Measurements from ENCODE around the gene TTLL11.
A peak's percentile ranks its signal among the peaks of the same experiment; 100 is the strongest.

The TTLL11 gene

GRCh38 chr9:121949766-121950165 lies 143.3 kb downstream of the TTLL11 start (continued):
- TF ChIP-seq, protein P1, sequence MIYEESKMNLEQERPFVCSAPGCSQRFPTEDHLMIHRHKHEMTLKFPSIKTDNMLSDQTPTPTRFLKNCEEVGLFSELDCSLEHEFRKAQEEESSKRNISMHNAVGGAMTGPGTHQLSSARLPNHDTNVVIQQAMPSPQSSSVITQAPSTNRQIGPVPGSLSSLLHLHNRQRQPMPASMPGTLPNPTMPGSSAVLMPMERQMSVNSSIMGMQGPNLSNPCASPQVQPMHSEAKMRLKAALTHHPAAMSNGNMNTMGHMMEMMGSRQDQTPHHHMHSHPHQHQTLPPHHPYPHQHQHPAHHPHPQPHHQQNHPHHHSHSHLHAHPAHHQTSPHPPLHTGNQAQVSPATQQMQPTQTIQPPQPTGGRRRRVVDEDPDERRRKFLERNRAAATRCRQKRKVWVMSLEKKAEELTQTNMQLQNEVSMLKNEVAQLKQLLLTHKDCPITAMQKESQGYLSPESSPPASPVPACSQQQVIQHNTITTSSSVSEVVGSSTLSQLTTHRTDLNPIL (CRISPR knock-in tag; IDR thresholded peaks at IDR 0.05; ENCODE audit: low read depth), result no peak
- TF ChIP-seq RARB (CRISPR knock-in tag; IDR thresholded peaks at IDR 0.05) (no peak), TOX (CRISPR knock-in tag; IDR thresholded peaks at IDR 0.05; ENCODE audit: borderline replicate concordance) (no peak), ZNF565 (CRISPR knock-in tag; conservative IDR thresholded peaks at IDR 0.05; ENCODE audit: low read depth) (no peak), PPARA (CRISPR knock-in tag; IDR thresholded peaks at IDR 0.05; ENCODE audit: borderline replicate concordance) (no peak), ZFP30 (CRISPR knock-in tag; IDR thresholded peaks at IDR 0.05) (no peak), GLIS3 (CRISPR knock-in tag; IDR thresholded peaks at IDR 0.05) (no peak)

GRCh38 chr9:121949364-121949763 lies 143.7 kb downstream of the TTLL11 start:
- ATAC-seq, result no peak
- TF ChIP-seq ZNF70 (CRISPR knock-in tag; IDR thresholded peaks at IDR 0.05), result no peak
- no peak for TF ChIP-seq OSR1 (CRISPR knock-in tag; IDR thresholded peaks at IDR 0.05)
- no peak for TF ChIP-seq BACH2 (CRISPR knock-in tag; IDR thresholded peaks at IDR 0.05; ENCODE audit: borderline replicate concordance)
- no peak for TF ChIP-seq ZC3H10 (CRISPR knock-in tag; IDR thresholded peaks at IDR 0.05)
- TF ChIP-seq ZNF8 (CRISPR knock-in tag; IDR thresholded peaks at IDR 0.05), result no peak
- no peak for TF ChIP-seq ISL1 (CRISPR knock-in tag; IDR thresholded peaks at IDR 0.05)
- TF ChIP-seq ARNTL (CRISPR knock-in tag; IDR thresholded peaks at IDR 0.05; ENCODE audit: borderline replicate concordance, low read depth), result no peak
- TF ChIP-seq TOX (CRISPR knock-in tag; IDR thresholded peaks at IDR 0.05; ENCODE audit: borderline replicate concordance), result no peak
- no peak for TF ChIP-seq ZNF565 (CRISPR knock-in tag; conservative IDR thresholded peaks at IDR 0.05; ENCODE audit: low read depth)
- TF ChIP-seq CSDC2 (CRISPR knock-in tag; IDR thresholded peaks at IDR 0.05), result no peak
- no peak for TF ChIP-seq ZFP30 (CRISPR knock-in tag; IDR thresholded peaks at IDR 0.05)
- no peak for TF ChIP-seq RARB (CRISPR knock-in tag; IDR thresholded peaks at IDR 0.05)
- TF ChIP-seq ESRRG (CRISPR knock-in tag; IDR thresholded peaks at IDR 0.05), result no peak
- TF ChIP-seq, protein P2, sequence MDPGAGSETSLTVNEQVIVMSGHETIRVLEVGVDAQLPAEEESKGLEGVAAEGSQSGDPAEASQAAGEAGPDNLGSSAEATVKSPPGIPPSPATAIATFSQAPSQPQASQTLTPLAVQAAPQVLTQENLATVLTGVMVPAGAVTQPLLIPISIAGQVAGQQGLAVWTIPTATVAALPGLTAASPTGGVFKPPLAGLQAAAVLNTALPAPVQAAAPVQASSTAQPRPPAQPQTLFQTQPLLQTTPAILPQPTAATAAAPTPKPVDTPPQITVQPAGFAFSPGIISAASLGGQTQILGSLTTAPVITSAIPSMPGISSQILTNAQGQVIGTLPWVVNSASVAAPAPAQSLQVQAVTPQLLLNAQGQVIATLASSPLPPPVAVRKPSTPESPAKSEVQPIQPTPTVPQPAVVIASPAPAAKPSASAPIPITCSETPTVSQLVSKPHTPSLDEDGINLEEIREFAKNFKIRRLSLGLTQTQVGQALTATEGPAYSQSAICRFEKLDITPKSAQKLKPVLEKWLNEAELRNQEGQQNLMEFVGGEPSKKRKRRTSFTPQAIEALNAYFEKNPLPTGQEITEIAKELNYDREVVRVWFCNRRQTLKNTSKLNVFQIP (CRISPR knock-in tag; IDR thresholded peaks at IDR 0.05; ENCODE audit: borderline replicate concordance, low read depth), result no peak
- no peak for TF ChIP-seq ZFP3 (CRISPR knock-in tag; IDR thresholded peaks at IDR 0.05)
- TF ChIP-seq SNAI2 (CRISPR knock-in tag; IDR thresholded peaks at IDR 0.05), result no peak

DNA sequence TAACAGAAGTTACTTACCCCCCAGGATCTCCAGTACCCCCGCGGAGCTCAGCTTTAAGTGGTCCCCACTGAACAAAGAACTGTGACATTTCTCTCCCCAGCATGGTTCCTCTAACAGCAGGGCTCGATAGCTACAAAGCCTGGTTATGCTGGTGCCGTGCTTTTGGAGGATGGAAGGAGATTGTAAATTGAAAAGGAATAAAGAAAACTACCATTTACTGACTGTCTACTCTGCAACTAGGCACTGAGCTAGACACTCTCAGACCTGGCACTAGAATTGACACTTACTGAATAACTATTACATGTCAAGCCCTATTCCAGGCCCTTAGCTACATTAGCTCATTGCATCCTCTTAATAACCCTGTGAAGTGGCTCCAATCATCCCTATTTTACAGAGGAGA lies 145.3 kb downstream of the TTLL11 start:
- ATAC-seq, result no peak
- TF ChIP-seq ISL1 (CRISPR knock-in tag; IDR thresholded peaks at IDR 0.05) (no peak), ARNTL (CRISPR knock-in tag; IDR thresholded peaks at IDR 0.05; ENCODE audit: borderline replicate concordance, low read depth) (no peak), OSR1 (CRISPR knock-in tag; IDR thresholded peaks at IDR 0.05) (no peak), TCF4 (CRISPR knock-in tag; IDR thresholded peaks at IDR 0.05; ENCODE audit: borderline replicate concordance) (no peak), ZFP3 (CRISPR knock-in tag; IDR thresholded peaks at IDR 0.05) (no peak)

DNA sequence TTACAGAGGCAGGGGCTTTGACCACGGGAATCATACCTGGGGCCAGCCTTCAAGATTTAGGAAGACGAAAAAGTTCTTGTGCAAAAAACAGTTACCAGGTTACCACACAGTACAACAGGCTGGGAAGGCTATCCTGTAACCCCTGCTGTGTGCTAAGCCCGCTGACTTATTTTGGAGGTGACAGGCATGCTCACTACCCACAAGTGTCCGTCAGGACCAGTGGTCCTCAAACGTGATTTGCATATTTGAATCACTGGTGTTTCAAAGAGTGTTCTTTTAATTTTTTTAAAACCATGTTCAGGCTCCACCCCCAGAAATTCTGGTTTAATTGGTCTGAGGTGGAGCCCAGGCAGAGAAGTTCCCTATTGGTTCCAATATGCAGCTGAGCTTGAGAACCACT lies 146.6 kb downstream of the TTLL11 start:
- ATAC-seq, result peak; percentile 6
- TF ChIP-seq ESRRG (CRISPR knock-in tag; IDR thresholded peaks at IDR 0.05) (no peak), ZFP3 (CRISPR knock-in tag; IDR thresholded peaks at IDR 0.05) (no peak), TOX (CRISPR knock-in tag; IDR thresholded peaks at IDR 0.05; ENCODE audit: borderline replicate concordance) (no peak), ZNF565 (CRISPR knock-in tag; conservative IDR thresholded peaks at IDR 0.05; ENCODE audit: low read depth) (no peak), ZNF8 (CRISPR knock-in tag; IDR thresholded peaks at IDR 0.05) (no peak), OSR1 (CRISPR knock-in tag; IDR thresholded peaks at IDR 0.05) (no peak), PATZ1 (CRISPR knock-in tag; IDR thresholded peaks at IDR 0.05; ENCODE audit: borderline replicate concordance) (no peak), TCF4 (CRISPR knock-in tag; IDR thresholded peaks at IDR 0.05; ENCODE audit: borderline replicate concordance) (no peak), GLIS3 (CRISPR knock-in tag; IDR thresholded peaks at IDR 0.05) (no peak)
- TF ChIP-seq, protein P1 (CRISPR knock-in tag; IDR thresholded peaks at IDR 0.05; ENCODE audit: low read depth), result no peak

Measured in SK-N-SH treated with all-trans-retinoic acid at 6 μM for 48 hours (cell line).